Spinal cord (tissue), 10 donors: ENCODE results near the gene MGST3. TPM values are rescaled to one million over a fixed set of nuclear protein-coding genes. Genes with fewer than 3 reads are reported as not detected.
"Not testable (repeated sequence)": the region's sequence is repeated elsewhere in the genome, so short reads cannot be mapped to it uniquely, and the experiment has no call there.

Source experiments
- DNase-seq, 6 donors: peaks; one replicate each; pipeline versions ENCODE4 v3.0.0 to v3.0.0-alpha.2; 2013 to 2015; ENCODE audit warnings: low spot score in 6 of 6, low read depth in 4 of 6
- H3K27ac ChIP-seq: one replicate; pipeline ENCODE4 v1.5.1; 2013; ENCODE audit warnings: low read depth, low read length, control low read depth
- H3K27me3 ChIP-seq: one replicate; pipeline ENCODE4 v1.6.1; 2013; ENCODE audit warnings: low read length; ENCODE audit not compliant: control insufficient read depth, insufficient read depth
- H3K36me3 ChIP-seq: one replicate; pipeline ENCODE4 v1.6.1; 2013; ENCODE audit warnings: low read length; ENCODE audit not compliant: control insufficient read depth, insufficient read depth
- H3K4me1 ChIP-seq: one replicate; pipeline ENCODE4 v1.6.1; 2013; ENCODE audit warnings: low read length; ENCODE audit not compliant: control insufficient read depth, insufficient read depth
- H3K4me3 ChIP-seq: one replicate; pipeline ENCODE4 v1.5.1; 2013; ENCODE audit warnings: low read depth, low read length, control low read depth
- H3K9me3 ChIP-seq: one replicate; pipeline ENCODE4 v1.6.1; 2013; ENCODE audit warnings: low read length; ENCODE audit not compliant: control insufficient read depth, insufficient read depth
- WGBS: methylation state at CpG from one replicate; pipeline ENCODE4 v1.1.5; 2013; ENCODE audit warnings: missing lambda C conversion rate; ENCODE audit not compliant: insufficient coverage; 5-methylcytosine and 5-hydroxymethylcytosine counted together
- polyA plus RNA-seq, 2 donors: library from polyadenylated mRNA; unstranded; fragments of 120-200 nt; gene quantifications; one replicate each; pipeline ENCODE4 v1.2.1, GENCODE V29; 2013; ENCODE audit not compliant: insufficient read length in 2 of 2
- total RNA-seq, 2 donors: library from RNA; depleted of rRNA in 1 of 2; stranded (reverse); fragments of 120-200 nt in 1 of 2; fragments of >200 nt in 1 of 2; gene quantifications; one replicate each; pipeline versions ENCODE4 v1.2.3 to v1.2.4, GENCODE V29; 2013 to 2014
- donor health status: healthy.

MGST3 gene
- total and polyA plus RNA-seq, 4 donors: 172 to 282 (median 242) TPM

DNA sequence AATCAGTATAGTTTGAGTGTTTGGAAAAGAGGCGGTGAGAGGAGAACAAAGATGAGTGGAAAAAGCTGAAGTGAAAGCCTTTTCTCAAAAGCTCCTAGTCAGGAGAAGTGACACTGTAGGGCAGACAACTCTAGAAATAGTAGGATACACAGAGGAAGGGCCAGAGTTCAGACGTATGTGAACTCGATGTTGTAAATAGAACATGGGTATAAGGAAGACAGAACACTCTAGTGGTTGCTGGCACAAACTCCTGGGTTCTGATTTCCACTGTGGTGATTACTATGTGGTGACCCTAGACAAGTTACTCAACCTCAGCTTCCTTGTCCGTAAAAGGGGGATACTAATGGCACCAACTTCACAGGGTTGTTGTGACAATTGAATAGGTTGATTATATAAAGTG, 30.2 kb upstream of the MGST3 start:
- WGBS: 56% methylated on average over 2 of the region's 4 CpGs
- H3K9me3 ChIP-seq: no peaks in the 10 kb centered on the region
- H3K27me3 ChIP-seq: no peaks in the 10 kb centered on the region
- no peak overlapping the region for H3K4me3 ChIP-seq
- H3K36me3 ChIP-seq: no peaks in the 10 kb centered on the region
- H3K27ac ChIP-seq: no peak overlapping the region
- peaks cover 6% of the 10 kb centered on the region for H3K4me1 ChIP-seq
- no peak for DNase-seq

- H3K27me3 ChIP-seq: no peaks in the 10 kb centered on the region
- no peak overlapping the region for H3K27ac ChIP-seq
- no peaks in the 10 kb centered on the region for H3K9me3 ChIP-seq
- H3K4me1 ChIP-seq: no peaks in the 10 kb centered on the region
- WGBS: no CpG with 5 or more reads among the region's 2 CpGs
- H3K4me3 ChIP-seq: no peak overlapping the region
- no peak for DNase-seq
- no peaks in the 10 kb centered on the region for H3K36me3 ChIP-seq
Observed at GRCh38 chr1:165603810-165604209, 27.2 kb upstream of the MGST3 start.

- 84% methylated on average over 3 of the region's 4 CpGs for WGBS
- DNase-seq: no peak
- H3K27me3 ChIP-seq: no peaks in the 10 kb centered on the region
Observed at GRCh38 chr1:165605246-165605645, 25.8 kb upstream of the MGST3 start.

DNA sequence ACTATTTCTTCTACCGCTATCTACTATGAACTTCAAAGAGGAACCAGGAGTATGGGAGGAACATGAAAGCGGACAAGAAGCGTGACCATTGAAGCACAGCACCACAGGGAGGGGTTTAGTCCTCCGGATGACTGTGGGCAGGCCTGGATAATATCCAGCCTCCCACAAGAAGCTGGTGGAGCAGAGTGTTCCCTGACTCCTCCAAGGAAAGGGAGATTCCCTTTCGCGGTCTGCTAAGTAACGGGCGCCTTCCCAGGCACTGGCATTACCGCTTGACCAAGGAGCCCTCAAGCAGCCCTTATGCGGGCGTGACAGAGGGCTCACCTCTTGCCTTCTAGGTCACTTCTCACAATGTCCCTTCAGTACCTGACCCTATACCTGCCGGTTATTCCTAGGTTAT, 24.4 kb upstream of the MGST3 start:
- not testable (repeated sequence) for H3K4me3 ChIP-seq, H3K27ac ChIP-seq, DNase-seq, H3K27me3 ChIP-seq, H3K9me3 ChIP-seq, H3K36me3 ChIP-seq, H3K4me1 ChIP-seq
- WGBS: 86% methylated on average over 10 of the region's 12 CpGs

More at GRCh38 chr1:165605246-165605645, 25.8 kb upstream of the MGST3 start:
- Histone ChIP-seq H3K4me1 (no peaks in the 10 kb centered on the region), H3K27ac (no peak overlapping the region), H3K36me3 (no peaks in the 10 kb centered on the region), H3K9me3 (no peaks in the 10 kb centered on the region), H3K4me3 (no peak overlapping the region)

GRCh38 chr1:165610866-165611265, 20.2 kb upstream of the MGST3 start:
- no peak overlapping the region for H3K27ac ChIP-seq
- no peak overlapping the region for H3K4me3 ChIP-seq
- H3K27me3 ChIP-seq: no peaks in the 10 kb centered on the region
- no CpG with 5 or more reads among the region's 1 CpG for WGBS
- H3K36me3 ChIP-seq: no peaks in the 10 kb centered on the region
- no peaks in the 10 kb centered on the region for H3K9me3 ChIP-seq
- no peaks in the 10 kb centered on the region for H3K4me1 ChIP-seq
- no peak for DNase-seq

- no CpG with 5 or more reads among the region's 3 CpGs for WGBS
- H3K27me3 ChIP-seq: no peaks in the 10 kb centered on the region
- no peaks in the 10 kb centered on the region for H3K36me3 ChIP-seq
- no peaks in the 10 kb centered on the region for H3K4me1 ChIP-seq
- H3K4me3 ChIP-seq: no peak overlapping the region
- no peaks in the 10 kb centered on the region for H3K9me3 ChIP-seq
- DNase-seq: no peak
- H3K27ac ChIP-seq: no peak overlapping the region
Observed at GRCh38 chr1:165612062-165612461, 19.0 kb upstream of the MGST3 start.

DNA sequence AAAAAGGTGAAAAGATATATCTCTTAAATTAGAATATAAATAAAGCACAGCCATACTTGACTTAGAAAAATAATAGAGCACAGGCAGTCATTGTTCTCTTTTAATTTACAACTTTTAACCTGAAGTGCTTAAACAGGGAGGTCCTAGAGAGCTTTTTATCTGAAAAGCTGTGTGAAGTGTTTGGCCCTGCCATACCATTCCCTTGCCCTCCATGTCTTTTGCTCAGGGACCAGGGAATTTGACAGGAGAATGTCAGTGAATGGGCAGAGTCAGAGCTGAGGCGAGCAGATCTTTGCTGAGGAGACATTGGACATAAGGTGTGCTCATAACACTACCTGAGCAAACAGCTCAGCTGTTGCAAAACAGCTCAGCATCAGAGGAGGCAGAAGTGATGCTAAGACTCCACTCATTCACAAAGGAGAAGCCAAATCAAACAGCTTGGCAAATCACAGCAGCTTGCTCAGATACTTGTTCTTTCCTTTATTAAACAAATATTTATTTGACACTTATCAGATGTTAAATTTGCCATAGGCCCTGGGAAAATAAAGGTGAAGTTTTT, 14.9 kb upstream of the MGST3 start:
- H3K4me1 ChIP-seq: no peaks in the 10 kb centered on the region
- H3K9me3 ChIP-seq: no peaks in the 10 kb centered on the region
- no peaks in the 10 kb centered on the region for H3K36me3 ChIP-seq
- no peak for DNase-seq
- H3K4me3 ChIP-seq: no peak overlapping the region
- H3K27me3 ChIP-seq: no peaks in the 10 kb centered on the region
- WGBS: 56% methylated on average over 1 of the region's 1 CpG
- H3K27ac ChIP-seq: no peak overlapping the region

DNA sequence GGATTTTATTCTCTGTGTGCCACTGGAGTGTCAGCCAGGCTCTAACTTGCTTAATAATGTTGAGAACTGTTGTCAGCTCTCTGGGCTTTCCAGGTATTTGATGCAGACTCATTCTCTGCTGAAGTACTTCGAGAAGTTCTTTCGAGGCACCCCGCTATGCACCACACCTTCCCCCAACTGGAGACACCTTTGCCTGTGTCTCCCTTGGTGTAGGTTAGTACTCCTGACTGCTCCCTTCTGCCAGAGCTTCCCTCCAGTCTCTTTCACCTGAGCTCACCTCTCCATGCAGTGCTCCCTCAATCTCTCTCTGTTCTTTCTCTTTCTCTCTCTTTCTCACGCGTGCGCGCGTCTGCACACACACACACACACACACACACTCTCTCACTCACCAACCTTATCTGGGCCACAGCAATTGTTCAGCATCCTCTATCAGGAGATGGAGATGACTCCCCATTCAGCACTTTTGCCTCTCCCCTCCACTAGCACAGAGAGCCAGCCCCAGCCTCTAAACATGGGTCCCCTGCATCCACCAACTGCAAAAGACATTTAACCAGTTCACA, 14.0 kb upstream of the MGST3 start:
- DNase-seq: no peak
- H3K27me3 ChIP-seq: no peaks in the 10 kb centered on the region
- no peaks in the 10 kb centered on the region for H3K36me3 ChIP-seq
- WGBS: 91% methylated on average over 8 of the region's 8 CpGs
- no peaks in the 10 kb centered on the region for H3K9me3 ChIP-seq
- no peak overlapping the region for H3K4me3 ChIP-seq
- no peaks in the 10 kb centered on the region for H3K4me1 ChIP-seq
- no peak overlapping the region for H3K27ac ChIP-seq

DNA sequence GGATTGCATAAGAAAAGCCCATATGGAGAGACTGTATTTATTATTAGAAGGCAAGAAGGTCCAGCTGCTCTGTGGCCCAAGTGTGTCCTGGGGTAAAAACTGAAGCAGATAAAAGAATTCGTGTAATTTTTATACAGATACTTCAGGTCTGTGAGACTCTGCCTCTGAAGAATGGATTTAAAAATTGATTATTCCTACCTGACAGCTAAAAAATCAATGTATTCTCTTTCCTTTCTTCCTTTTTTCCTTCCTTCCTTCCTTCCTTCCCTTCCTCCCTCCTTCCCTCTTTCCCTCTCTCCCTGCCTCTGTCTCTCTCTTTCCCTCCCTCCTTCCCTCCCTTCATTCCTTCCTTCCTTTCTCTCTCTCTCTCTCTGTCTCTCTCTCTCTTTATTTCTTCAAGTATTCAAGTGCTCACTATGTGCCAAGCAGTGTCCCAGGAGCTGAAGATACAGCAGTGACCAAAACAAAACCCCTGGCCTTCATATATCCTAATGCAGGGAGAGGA, 11.3 kb upstream of the MGST3 start:
- no peaks in the 10 kb centered on the region for H3K27me3 ChIP-seq
- WGBS: no CpG with 5 or more reads among the region's 1 CpG
- H3K36me3 ChIP-seq: no peaks in the 10 kb centered on the region
- no peak overlapping the region for H3K4me3 ChIP-seq
- H3K9me3 ChIP-seq: no peaks in the 10 kb centered on the region
- no peak overlapping the region for H3K27ac ChIP-seq
- no peaks in the 10 kb centered on the region for H3K4me1 ChIP-seq
- no peak for DNase-seq

DNA sequence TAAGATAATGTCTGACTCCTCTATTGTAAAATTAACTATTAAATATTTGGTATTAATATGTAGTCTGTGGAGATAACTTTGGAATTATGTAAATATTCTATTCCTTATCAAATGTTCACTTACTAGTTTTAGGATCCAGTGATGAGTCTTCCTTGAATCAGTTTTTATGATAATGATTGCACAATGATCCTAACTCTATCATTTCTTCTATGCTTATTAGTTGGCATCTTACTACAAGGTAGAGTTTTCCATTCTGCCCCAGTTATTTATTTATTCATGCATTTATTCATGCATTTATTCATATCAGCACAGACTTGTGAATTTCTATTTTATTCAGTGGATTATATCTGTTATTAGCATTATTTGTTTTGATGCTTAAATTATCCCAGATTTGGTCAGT, 7.4 kb upstream of the MGST3 start:
- DNase-seq: no peak
- Histone ChIP-seq H3K27ac (no peak overlapping the region), H3K4me1 (no peaks in the 10 kb centered on the region), H3K4me3 (no peak overlapping the region), H3K36me3 (no peaks in the 10 kb centered on the region), H3K27me3 (no peaks in the 10 kb centered on the region), H3K9me3 (no peaks in the 10 kb centered on the region)
